ENCODE data around the gene CHURC1. TPM values are rescaled to one million over a fixed set of nuclear protein-coding genes. Genes with fewer than 3 reads are reported as not detected.
A peak's percentile ranks its signal among the peaks of the same experiment; 100 is the strongest.

The CHURC1 gene
- total RNA-seq, 2 donors from 2014 or later, result 56.7 to 63.2 TPM

DNA sequence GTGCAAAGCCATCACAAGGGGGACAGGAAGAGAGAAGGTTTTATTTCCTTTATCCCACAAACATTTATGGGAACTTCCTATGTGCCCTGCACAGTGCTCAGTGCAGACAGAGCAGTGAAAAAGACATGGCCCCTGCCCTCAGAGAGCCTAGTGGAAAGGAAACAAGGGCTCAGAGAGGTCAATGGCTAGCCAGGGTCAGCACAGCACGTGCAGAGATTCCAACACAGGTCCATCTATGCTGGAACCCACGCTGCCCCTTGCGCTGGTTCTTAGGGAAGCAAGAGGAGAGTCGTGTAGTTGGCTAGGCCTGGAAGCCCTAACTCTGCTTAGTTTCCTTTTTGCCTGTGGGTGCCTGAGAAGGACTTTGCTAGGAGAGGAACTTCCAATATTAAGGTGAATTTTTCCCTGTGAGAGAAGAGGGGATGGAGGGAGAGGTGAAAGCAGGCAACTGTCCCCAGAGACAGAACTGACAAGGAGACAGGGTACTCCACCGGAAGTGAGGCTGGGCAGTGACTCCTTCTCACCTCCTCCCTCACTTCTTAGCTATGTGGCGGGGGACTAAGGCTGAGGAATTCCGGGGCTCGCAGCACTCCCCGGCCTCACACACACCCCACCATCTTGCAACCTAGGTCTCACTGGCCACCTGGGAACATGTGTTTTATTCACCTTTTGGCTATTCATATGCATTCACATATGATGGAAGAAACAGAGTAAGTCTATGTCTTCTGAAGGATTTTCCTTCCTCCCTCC, 40.4 kb downstream of the CHURC1 start:
- H3K27ac ChIP-seq (ENCODE audit: low read depth, low read length), result no peak overlapping the region
- H3K27me3 Mint-ChIP-seq (ENCODE audit: insufficient read depth), result no peaks in the 10 kb centered on the region
- 90 to 100% methylated on average over 7 to 9 of the region's 9 CpGs for WGBS, 2 experiments (ENCODE audit: insufficient coverage in 1 of 2, insufficient read length in 1 of 2)
- no peak overlapping the region for H3K9ac ChIP-seq (ENCODE audit: extremely low read depth, low read length, poor library complexity, severe bottlenecking)
- peaks cover 25% of the 10 kb centered on the region for H3K4me1 Mint-ChIP-seq
- TF ChIP-seq, protein P1, sequence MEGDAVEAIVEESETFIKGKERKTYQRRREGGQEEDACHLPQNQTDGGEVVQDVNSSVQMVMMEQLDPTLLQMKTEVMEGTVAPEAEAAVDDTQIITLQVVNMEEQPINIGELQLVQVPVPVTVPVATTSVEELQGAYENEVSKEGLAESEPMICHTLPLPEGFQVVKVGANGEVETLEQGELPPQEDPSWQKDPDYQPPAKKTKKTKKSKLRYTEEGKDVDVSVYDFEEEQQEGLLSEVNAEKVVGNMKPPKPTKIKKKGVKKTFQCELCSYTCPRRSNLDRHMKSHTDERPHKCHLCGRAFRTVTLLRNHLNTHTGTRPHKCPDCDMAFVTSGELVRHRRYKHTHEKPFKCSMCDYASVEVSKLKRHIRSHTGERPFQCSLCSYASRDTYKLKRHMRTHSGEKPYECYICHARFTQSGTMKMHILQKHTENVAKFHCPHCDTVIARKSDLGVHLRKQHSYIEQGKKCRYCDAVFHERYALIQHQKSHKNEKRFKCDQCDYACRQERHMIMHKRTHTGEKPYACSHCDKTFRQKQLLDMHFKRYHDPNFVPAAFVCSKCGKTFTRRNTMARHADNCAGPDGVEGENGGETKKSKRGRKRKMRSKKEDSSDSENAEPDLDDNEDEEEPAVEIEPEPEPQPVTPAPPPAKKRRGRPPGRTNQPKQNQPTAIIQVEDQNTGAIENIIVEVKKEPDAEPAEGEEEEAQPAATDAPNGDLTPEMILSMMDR (conservative IDR thresholded peaks at IDR 0.05), result no peak
- H3K4me3 ChIP-seq (ENCODE audit: low read length), result no peak overlapping the region
- no peak overlapping the region for H3K27ac Mint-ChIP-seq
- H3K36me3 ChIP-seq (ENCODE audit: control insufficient read depth, insufficient read depth, low read length), result peaks cover 43% of the 10 kb centered on the region
- no peaks in the 10 kb centered on the region for H3K27me3 ChIP-seq (ENCODE audit: control insufficient read depth, insufficient read depth, low read length, poor library complexity, severe bottlenecking)
- H3K4me1 ChIP-seq (ENCODE audit: control insufficient read depth, insufficient read depth, low read length), result no peaks in the 10 kb centered on the region
- H3K4me3 Mint-ChIP-seq, result no peak overlapping the region
- no peak for DNase-seq
- peaks cover 54% of the 10 kb centered on the region for H3K36me3 Mint-ChIP-seq (ENCODE audit: low read depth)
- H3K9me3 Mint-ChIP-seq, result peaks cover 18% of the 10 kb centered on the region
- no peaks in the 10 kb centered on the region for H3K9me3 ChIP-seq (ENCODE audit: control insufficient read depth, low read length)

GRCh38 chr14:64955297-64955696, 41.0 kb downstream of the CHURC1 start:
- TF ChIP-seq, protein P1 (conservative IDR thresholded peaks at IDR 0.05), result no peak
- Mint-ChIP-seq H3K36me3 (ENCODE audit: low read depth) (peaks cover 48% of the 10 kb centered on the region), H3K27me3 (ENCODE audit: insufficient read depth) (no peaks in the 10 kb centered on the region), H3K27ac (peak overlapping the region; percentile 52), H3K4me1 (peaks cover 25% of the 10 kb centered on the region), H3K9me3 (peaks cover 18% of the 10 kb centered on the region), H3K4me3 (no peak overlapping the region)
- no peaks in the 10 kb centered on the region for H3K4me1 ChIP-seq (ENCODE audit: control insufficient read depth, insufficient read depth, low read length)
- DNase-seq, result peak; percentile 75
- H3K9ac ChIP-seq (ENCODE audit: extremely low read depth, low read length, poor library complexity, severe bottlenecking), result no peak overlapping the region
- no peaks in the 10 kb centered on the region for H3K27me3 ChIP-seq (ENCODE audit: control insufficient read depth, insufficient read depth, low read length, poor library complexity, severe bottlenecking)
- peaks cover 36% of the 10 kb centered on the region for H3K36me3 ChIP-seq (ENCODE audit: control insufficient read depth, insufficient read depth, low read length)
- H3K9me3 ChIP-seq (ENCODE audit: control insufficient read depth, low read length), result no peaks in the 10 kb centered on the region
- WGBS, 2 experiments (ENCODE audit: insufficient coverage in 1 of 2, insufficient read length in 1 of 2), result 70 to 79% methylated on average over 4 to 6 of the region's 6 CpGs
- no peak overlapping the region for H3K4me3 ChIP-seq (ENCODE audit: low read length)
- H3K27ac ChIP-seq (ENCODE audit: low read depth, low read length), result no peak overlapping the region

GRCh38 chr14:64956697-64957406, 42.6 kb downstream of the CHURC1 start:
- peaks cover 18% of the 10 kb centered on the region for H3K9me3 Mint-ChIP-seq
- TF ChIP-seq, protein P1 (conservative IDR thresholded peaks at IDR 0.05), result no peak
- Histone ChIP-seq H3K4me1 (ENCODE audit: control insufficient read depth, insufficient read depth, low read length) (peaks cover 4% of the 10 kb centered on the region), H3K36me3 (ENCODE audit: control insufficient read depth, insufficient read depth, low read length) (peaks cover 21% of the 10 kb centered on the region), H3K9me3 (ENCODE audit: control insufficient read depth, low read length) (no peaks in the 10 kb centered on the region), H3K4me3 (ENCODE audit: low read length) (no peak overlapping the region), H3K27me3 (ENCODE audit: control insufficient read depth, insufficient read depth, low read length, poor library complexity, severe bottlenecking) (no peaks in the 10 kb centered on the region), H3K27ac (ENCODE audit: low read depth, low read length) (no peak overlapping the region), H3K9ac (ENCODE audit: extremely low read depth, low read length, poor library complexity, severe bottlenecking) (no peak overlapping the region)
- peaks cover 36% of the 10 kb centered on the region for H3K36me3 Mint-ChIP-seq (ENCODE audit: low read depth)
- peak overlapping the region; percentile 17 for H3K27ac Mint-ChIP-seq
- H3K4me1 Mint-ChIP-seq, result peaks cover 33% of the 10 kb centered on the region
- no peaks in the 10 kb centered on the region for H3K27me3 Mint-ChIP-seq (ENCODE audit: insufficient read depth)
- H3K4me3 Mint-ChIP-seq, result no peak overlapping the region
- WGBS, 2 experiments (ENCODE audit: insufficient coverage in 1 of 2, insufficient read length in 1 of 2), result 90% methylated on average over 8 of the region's 8 CpGs
- no peak for DNase-seq
